ENCODE data around the gene NOS1.

The NOS1 gene

DNA sequence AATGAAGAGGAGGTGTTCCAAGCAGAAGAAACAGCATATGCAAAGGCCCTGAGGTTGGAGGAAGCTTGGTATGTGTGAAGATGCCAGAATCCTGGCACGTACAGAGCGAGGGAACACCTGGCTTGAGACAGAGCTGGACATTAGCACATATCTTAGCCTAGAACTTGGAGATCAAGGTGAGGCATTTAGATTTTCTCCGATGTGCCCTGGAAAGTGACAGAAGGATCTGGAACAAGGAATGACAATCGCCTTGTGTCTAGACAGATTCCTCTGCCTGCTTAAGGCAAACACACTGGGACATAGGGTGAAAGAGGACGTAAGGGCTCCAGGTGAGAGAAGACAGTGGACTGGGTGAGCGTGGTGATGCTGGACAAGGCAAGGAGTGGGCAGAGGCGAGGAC lies 32.2 kb upstream of the NOS1 start:
- no peaks in the 10 kb centered on the region for H3K27me3 ChIP-seq (ENCODE audit: insufficient read depth, low read depth, severe bottlenecking)
- H3K9me3 ChIP-seq (ENCODE audit: severe bottlenecking) = no peaks in the 10 kb centered on the region
- DNase-seq = no peak
- no peaks in the 10 kb centered on the region for H3K36me3 ChIP-seq
- no peak overlapping the region for H3K27ac ChIP-seq
- H3K4me3 ChIP-seq (ENCODE audit: low read depth, low read length) = no peak overlapping the region
- TF ChIP-seq, protein P1, sequence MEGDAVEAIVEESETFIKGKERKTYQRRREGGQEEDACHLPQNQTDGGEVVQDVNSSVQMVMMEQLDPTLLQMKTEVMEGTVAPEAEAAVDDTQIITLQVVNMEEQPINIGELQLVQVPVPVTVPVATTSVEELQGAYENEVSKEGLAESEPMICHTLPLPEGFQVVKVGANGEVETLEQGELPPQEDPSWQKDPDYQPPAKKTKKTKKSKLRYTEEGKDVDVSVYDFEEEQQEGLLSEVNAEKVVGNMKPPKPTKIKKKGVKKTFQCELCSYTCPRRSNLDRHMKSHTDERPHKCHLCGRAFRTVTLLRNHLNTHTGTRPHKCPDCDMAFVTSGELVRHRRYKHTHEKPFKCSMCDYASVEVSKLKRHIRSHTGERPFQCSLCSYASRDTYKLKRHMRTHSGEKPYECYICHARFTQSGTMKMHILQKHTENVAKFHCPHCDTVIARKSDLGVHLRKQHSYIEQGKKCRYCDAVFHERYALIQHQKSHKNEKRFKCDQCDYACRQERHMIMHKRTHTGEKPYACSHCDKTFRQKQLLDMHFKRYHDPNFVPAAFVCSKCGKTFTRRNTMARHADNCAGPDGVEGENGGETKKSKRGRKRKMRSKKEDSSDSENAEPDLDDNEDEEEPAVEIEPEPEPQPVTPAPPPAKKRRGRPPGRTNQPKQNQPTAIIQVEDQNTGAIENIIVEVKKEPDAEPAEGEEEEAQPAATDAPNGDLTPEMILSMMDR (IDR thresholded peaks at IDR 0.05; ENCODE audit: low read depth, low read length) = no peak

DNA sequence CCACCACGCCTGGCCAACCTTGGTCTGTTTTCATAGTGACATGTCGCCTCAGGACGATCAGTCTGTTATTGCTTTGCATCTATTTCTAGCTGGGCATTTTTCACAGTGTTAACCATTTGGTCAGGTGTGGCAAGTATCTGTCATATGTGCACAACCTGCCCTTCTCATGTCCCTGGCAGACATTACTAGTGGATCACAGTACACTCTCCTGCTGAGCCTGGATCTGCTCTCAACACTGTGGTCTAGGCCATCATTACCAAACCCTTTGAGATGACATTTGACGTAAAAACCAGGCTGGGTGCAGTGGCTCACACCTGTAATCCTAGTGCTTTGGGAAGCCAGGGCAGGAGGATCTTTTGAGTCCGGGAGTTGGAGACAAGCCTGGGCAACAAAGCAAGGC lies 29.4 kb upstream of the NOS1 start:
- TF ChIP-seq, protein P1 (IDR thresholded peaks at IDR 0.05; ENCODE audit: low read depth, low read length) = no peak
- DNase-seq = no peak
- Histone ChIP-seq H3K36me3 (no peaks in the 10 kb centered on the region), H3K4me3 (ENCODE audit: low read depth, low read length) (no peak overlapping the region), H3K27me3 (ENCODE audit: insufficient read depth, low read depth, severe bottlenecking) (no peaks in the 10 kb centered on the region), H3K27ac (no peak overlapping the region), H3K9me3 (ENCODE audit: severe bottlenecking) (no peaks in the 10 kb centered on the region)

DNA sequence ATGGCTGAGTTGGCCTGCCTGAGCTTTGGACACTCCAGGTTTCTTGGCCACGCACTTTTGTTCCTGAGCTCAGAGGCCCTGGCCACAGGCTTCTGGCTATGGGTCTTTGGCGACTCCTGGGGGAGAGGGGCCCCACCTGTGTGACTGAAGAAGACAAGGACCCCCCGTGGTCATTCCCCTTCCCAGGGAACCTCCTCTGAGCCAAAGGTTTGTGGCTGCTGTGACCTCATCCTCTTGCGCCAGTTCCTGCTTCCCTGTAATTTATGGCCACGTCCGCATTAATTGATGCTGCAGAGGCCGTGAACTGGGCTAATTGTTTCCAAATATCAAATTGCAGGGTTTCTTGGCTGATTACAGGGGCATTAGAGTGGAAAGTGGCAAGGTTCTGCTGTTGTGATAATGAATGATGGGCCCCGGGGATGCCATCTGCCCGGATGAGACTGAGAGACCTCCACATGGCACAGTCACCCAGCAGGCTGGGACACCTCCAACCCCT lies 27.6 kb upstream of the NOS1 start:
- no peaks in the 10 kb centered on the region for H3K36me3 ChIP-seq
- H3K9me3 ChIP-seq (ENCODE audit: severe bottlenecking) = no peaks in the 10 kb centered on the region
- H3K27me3 ChIP-seq (ENCODE audit: insufficient read depth, low read depth, severe bottlenecking) = peaks cover 4% of the 10 kb centered on the region
- no peak for DNase-seq
- no peak overlapping the region for H3K27ac ChIP-seq
- no peak overlapping the region for H3K4me3 ChIP-seq (ENCODE audit: low read depth, low read length)
- TF ChIP-seq, protein P1 (IDR thresholded peaks at IDR 0.05; ENCODE audit: low read depth, low read length) = no peak

DNA sequence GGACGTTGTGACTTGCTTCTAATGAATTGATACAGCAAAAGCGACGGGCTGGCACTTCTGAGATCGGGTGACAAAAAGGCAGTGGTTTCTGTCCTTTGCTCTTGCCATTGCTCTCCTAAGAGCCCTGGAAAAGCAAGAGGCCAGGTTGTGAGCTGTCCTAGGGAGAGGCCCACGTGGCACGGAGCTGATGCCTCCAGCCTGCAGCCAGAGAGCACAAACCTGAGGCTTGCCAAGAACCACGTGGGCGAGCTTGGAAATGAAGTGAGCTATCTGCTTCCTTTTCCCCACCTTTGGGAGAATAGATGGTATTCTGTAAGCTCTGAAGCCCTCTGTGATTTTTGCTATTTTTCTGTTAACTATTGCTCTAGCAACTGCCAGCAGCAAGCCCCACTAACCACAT lies 26.4 kb upstream of the NOS1 start:
- Histone ChIP-seq H3K9me3 (ENCODE audit: severe bottlenecking) (no peaks in the 10 kb centered on the region), H3K4me3 (ENCODE audit: low read depth, low read length) (no peak overlapping the region), H3K36me3 (no peaks in the 10 kb centered on the region), H3K27me3 (ENCODE audit: insufficient read depth, low read depth, severe bottlenecking) (peaks cover 4% of the 10 kb centered on the region), H3K27ac (no peak overlapping the region)
- no peak for DNase-seq
- TF ChIP-seq, protein P1 (IDR thresholded peaks at IDR 0.05; ENCODE audit: low read depth, low read length) = no peak

DNA sequence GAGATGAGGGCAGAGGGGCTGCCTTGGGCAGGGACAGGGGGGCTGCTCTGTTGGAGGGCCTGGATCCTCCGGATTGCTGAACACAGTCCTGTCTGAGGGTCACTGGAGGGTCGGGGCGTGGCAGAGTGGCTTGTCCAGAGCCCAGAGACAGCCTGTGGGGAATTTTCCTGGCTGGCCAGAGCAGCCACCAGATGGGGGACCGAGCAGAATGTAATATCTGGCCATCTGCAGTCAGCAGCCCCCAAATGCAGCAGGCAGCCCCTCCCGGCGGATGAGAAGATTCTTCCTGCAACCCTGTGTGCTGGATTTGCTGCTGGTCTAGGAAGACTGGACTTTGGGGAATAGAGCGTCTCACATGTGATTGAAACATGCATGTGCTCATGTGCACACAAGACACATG lies 23.3 kb upstream of the NOS1 start:
- no peak for DNase-seq
- TF ChIP-seq, protein P1 (IDR thresholded peaks at IDR 0.05; ENCODE audit: low read depth, low read length) = no peak
- Histone ChIP-seq H3K27ac (no peak overlapping the region), H3K4me3 (ENCODE audit: low read depth, low read length) (no peak overlapping the region), H3K9me3 (ENCODE audit: severe bottlenecking) (peaks cover 6% of the 10 kb centered on the region), H3K36me3 (no peaks in the 10 kb centered on the region), H3K27me3 (ENCODE audit: insufficient read depth, low read depth, severe bottlenecking) (peaks cover 4% of the 10 kb centered on the region)

DNA sequence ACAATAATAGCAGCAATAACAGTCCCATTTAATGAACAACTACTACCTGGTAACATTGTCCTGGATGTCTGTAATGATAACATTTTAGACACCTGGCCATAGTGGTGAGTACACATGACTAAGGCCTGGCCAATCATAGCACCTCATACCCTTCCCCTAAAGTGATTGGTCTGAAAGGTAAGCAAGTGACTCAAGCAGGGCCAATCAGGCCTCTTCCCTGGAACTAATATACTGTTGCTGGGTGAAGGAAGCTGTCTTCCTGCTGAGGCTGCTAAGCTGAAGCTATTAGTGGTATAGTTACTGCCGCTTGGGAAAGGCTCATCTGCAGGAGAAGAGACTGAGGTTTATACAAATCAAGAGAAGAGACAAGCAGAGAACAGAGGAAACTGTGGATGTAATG lies 18.7 kb upstream of the NOS1 start:
- no peak for DNase-seq
- peaks cover 2% of the 10 kb centered on the region for H3K27me3 ChIP-seq (ENCODE audit: insufficient read depth, low read depth, severe bottlenecking)
- no peak overlapping the region for H3K27ac ChIP-seq
- no peaks in the 10 kb centered on the region for H3K36me3 ChIP-seq
- TF ChIP-seq, protein P1 (IDR thresholded peaks at IDR 0.05; ENCODE audit: low read depth, low read length) = no peak
- peaks cover 10% of the 10 kb centered on the region for H3K9me3 ChIP-seq (ENCODE audit: severe bottlenecking)
- no peak overlapping the region for H3K4me3 ChIP-seq (ENCODE audit: low read depth, low read length)
